SKM-1 treated with dmso at 0.1 percent for 144 hours (cell line): ENCODE results near the gene CDK2.

Experiments
- DNase-seq: peaks from one replicate; lab custom pipeline; 2025; ENCODE audit not compliant: unreplicated experiment; lab: John Stamatoyannopoulos, UW

The CDK2 gene

DNA sequence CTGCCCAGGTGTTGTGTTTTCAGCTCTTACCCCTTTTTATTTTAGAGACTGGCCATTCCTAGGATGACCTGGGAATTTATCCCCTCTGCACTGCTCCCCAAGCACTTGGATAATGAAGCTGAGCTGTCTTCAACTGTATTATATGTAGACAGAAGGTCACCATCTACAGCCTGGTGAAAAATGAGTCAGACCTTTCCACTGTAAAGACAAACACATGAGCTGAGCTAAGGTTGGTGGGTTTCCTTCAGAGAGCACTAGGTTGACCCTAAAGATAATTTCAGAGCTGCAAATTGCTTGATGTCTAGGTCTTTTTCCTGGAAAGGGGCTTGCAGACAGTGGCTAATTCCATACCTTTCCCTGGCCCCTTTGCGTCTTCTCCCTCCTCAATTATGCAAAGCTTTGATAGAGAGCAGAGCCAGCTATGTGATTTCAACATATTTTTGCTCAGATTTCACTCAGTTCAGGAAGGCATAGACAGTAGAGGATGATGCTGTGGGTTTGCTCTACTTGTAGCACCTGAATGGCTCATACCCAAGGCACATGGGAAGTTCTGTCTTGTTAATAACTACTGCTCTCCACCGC is 45.0 kb downstream of the CDK2 start:
- DNase-seq: no peak

DNA sequence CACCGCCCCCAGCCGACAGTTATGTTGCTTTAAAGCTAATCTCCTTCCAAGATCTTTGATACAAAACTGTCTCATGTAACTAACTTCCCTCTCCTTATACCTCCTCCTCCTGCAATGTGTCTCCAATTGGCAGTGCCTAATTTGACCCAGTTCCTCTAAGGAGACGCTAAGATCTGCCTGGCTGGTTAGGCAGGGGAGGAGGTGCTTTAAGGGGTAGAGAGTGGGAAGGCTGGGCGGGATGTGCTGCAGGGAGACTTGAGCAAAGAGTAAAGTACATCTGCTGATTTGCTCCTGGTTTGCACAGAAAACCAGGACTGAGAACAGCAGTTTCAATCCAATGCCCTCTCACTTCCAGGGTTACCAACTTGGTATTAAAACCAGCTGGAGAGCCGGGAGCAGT is 46.9 kb downstream of the CDK2 start:
- no peak for DNase-seq

DNA sequence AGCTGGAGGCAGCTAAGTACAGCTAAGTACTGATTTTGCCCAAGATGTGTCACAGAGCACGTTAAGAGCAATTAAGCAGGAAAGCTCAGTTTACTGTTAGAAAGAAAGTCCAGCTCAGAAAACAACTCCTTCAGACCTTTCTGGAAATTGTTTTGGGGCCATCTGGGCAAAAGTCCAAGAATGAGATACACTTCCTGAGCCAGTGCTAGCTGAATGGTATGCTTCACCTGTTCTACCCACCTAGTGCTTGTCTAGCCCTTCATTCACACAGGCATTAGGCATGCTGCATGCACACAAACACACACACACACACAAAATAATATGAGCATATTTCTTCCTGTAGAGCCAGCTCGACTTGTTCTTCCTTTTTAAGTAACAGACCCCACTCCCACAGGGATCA is 47.6 kb downstream of the CDK2 start:
- no peak for DNase-seq

DNA sequence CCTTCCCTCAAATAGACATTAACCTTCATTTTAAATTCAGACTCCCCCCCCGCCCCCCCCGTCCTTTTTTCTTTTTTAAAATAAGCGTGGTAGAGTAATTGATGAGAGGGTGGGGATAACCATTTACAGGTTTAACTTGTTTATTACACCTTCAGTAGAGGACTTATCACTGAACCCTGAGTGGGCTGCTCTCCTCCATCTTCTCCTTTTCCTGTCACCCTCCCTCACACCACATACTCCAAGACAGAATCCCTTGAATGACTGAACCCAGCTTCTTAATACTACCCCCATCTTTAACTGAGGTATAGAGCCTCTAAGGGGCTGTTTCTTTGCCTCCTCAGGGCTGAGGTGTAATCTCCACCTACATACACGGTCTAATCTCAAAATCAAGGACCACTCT is 50.6 kb downstream of the CDK2 start:
- no peak for DNase-seq

DNA sequence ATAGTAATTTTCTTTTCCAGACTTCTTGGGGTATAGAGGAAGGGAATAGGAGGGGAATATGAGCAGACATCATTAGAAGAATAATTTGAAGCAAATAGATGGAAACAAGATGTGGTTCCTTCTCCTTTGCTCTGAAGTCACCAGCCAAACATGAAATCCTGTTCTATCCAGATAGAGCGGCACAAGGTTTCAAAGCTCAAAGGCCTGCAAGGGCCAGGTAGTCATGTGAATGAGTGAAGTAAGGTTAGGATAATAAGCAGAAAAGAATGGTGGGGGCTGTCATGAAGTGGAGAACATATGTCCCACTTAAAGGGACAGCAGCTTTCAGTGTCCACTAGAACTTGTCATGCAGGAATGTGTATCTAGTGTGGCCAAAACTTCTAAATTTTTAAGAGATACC is 51.7 kb downstream of the CDK2 start:
- no peak for DNase-seq

DNA sequence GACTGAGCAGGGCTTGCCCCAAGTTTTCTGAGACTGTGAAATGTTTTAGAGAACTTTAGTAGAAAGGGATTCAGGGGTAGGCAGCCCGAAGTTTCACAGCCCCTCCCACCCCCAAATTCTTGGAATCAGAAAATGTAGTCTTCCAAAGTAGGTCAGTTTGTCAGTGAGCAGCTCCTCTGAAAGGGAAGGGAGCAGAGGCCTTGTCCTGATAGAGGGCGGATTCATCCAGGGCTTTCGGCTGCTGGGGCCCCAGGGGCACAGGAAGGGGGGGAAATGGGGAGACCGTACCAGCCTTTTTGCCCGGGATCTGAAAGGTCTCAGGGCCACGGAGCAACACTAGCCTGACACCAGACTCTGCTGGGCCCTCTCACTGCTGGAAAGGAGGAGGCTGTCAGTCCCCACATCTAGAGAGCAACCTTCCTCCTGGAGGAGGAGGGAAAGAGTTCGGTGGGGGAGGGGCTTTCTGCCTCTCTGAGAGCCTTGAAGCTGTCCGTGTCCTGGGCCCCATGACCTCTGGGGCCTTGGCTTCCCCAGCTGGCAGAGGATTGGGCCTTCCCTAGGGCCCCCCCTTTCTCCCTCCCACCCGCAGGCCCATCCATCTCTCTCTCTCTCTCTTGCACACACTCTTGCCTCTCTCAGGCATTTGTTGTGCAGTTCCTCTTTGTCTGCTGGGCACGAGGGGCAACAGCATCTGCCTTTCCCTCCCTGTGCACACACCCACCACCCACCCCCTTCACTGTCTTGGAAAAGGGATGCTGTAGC is 54.0 kb downstream of the CDK2 start, which contains the start of gene IKZF4:
Gene IKZF4 (plus strand): TSS at position 621 of the 762 bp plus-strand sequence. CDS start 451 bp downstream, outside the sequence.
- DNase-seq: peak; percentile 75

DNA sequence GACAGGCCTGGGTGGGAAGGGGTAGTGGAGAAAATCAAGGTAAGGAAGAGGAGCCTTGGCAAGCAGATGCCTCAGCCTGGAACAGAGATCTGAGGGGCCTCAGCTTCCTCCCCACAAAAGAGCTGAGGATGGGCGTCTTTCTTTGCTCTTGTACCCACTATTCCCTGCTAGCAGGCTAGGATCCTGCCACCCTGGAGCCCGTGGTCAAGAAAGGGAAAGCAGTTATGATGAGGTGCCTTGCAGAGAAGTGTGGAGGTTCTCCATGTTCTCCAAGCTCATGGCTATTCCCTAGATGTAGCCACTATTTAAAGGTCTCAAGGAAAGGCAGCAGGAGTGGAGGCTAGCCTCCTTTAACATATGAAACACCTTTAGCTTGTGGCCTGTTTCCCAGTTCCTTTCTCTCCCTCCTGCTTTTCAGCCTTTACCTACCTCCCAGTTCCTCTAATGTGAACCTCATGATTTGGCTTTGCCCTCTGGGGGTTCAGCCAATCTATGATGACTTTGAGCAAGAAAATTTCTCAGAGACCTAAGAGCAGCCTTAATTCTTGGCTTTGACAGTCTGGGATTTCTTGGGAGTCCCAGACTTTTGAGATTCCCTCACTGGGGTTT is 55.4 kb downstream of the CDK2 start:
- DNase-seq: no peak
